ENCODE measurements around the gene SLC44A3. TPM values are rescaled to one million over a fixed set of nuclear protein-coding genes. Genes with fewer than 3 reads are reported as not detected.

The SLC44A3 gene
- total RNA-seq, 1 donor from 2014 or later: 2.7 TPM

DNA sequence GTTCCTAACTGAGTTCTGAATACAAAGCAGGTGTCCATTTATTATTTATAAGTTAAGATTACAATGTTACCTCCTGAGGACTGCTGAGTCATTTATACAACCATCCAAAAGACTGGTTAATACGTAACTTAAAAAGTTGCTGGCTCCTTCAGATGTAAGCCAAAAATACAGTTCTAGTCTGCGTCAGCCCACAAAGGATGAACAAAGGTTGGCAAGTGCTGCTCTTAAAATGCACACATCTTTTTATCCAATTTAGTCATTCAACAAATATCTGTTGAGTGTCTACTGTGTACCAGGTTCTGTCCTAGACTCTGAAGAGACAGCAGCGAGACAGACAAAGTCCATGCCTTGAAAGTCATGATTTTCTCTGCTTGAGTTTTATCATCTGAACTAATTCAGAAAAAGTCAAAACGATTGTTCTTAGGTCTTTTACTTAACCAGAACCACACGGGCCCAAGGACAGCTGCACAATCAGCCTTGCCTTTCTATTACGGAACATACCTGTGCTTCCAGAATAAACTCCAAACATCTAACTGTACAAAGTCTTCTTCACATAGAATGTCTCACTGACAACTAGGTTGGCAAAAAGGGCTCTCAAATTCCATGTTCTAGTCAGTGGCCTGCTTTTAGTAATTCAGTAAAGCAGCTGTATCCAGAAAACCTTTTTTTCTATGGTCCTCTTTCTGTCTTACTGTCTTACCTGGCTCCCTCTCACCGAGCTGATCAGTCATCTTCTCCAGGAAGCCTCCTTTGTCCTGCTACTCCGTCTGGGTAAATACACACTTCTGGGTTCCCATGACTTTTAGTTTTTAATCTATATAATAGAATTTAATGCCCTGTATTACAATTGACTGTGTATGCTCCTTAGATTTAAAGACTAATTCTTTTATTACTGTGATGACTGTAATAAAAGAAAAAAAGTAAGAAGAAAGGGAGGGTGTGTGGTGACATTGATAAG is 122.3 kb downstream of the SLC44A3 start:
- intact Hi-C loops (cut with DNase I): no loop called here
- no peak for DNase-seq (ENCODE audit: low spot score)

Other genes with a start within 250 kb of the SLC44A3 start
- gene CNN3, start 106.8 kb downstream of the SLC44A3 start, total RNA-seq: 106 TPM

Measured in cardiac septum (tissue), 1 donor.